Progenitor cell of endocrine pancreas (in vitro differentiated cells): ENCODE data around the gene LRMDA. TPM values are rescaled to one million over a fixed set of nuclear protein-coding genes. Genes with fewer than 3 reads are reported as not detected.

ENCODE experiments used
- DNase-seq: peaks from one replicate; pipeline ENCODE4 v3.0.0; 2021; ENCODE audit warnings: low spot score; ENCODE audit not compliant: unreplicated experiment
- H3K27ac Mint-ChIP-seq: 2 replicates; pipeline ENCODE4 v1.8.0; 2021; ENCODE audit warnings: mild to moderate bottlenecking, moderate library complexity, mixed read lengths
- H3K27me3 Mint-ChIP-seq: 2 replicates; pipeline ENCODE4 v1.8.0; 2021; ENCODE audit warnings: mixed read lengths
- H3K36me3 Mint-ChIP-seq: 2 replicates; pipeline ENCODE4 v1.8.0; 2022; ENCODE audit warnings: mixed read lengths; ENCODE audit not compliant: insufficient read depth
- H3K4me1 Mint-ChIP-seq: 2 replicates; pipeline ENCODE4 v1.8.0; 2021; ENCODE audit warnings: low read depth, mixed read lengths
- H3K4me3 Mint-ChIP-seq: 2 replicates; pipeline ENCODE4 v1.8.0; 2021; ENCODE audit warnings: low read depth, mild to moderate bottlenecking, moderate library complexity, mixed read lengths
- H3K9me3 Mint-ChIP-seq: 2 replicates; pipeline ENCODE4 v1.8.0; 2021; ENCODE audit warnings: low read depth, mixed read lengths
- total RNA-seq: library from RNA; stranded (reverse); gene quantifications from 2 replicates; pipeline ENCODE4 v1.2.1, GENCODE V29; 2021
- TF ChIP-seq, protein P1 (sequence below): fragments of 200-600 bp; sonication (generic); IDR thresholded peaks from one replicate; pipeline ENCODE4 v1.5.0; 2021; ENCODE audit warnings: antibody characterized with exemption, mild to moderate bottlenecking; ENCODE audit not compliant: unreplicated experiment

Gene LRMDA
- total RNA-seq, 1 donor from 2014 or later: 6.5 TPM

DNA sequence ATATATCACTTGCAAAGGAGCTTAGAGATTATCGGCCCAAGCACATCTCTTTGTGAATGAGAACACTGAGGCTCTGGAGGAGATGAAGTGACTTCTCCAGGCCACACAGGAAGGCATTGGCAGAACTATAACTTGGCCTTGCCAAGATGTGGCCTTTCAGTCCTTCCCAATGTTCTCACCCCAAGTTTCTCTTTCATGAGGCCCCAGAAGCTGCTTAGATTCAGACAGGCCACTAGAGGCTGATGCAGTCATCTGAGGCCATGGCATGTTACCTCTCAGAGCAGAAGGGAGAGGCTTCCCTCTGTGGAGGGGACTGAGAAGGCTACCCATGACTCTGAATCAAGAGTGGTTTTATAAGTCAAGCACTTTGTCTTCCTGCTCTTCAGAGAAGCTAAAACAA, 1003.7 kb downstream of the LRMDA start:
- H3K36me3 Mint-ChIP-seq: no peaks in the 10 kb centered on the region
- TF ChIP-seq, protein P1, sequence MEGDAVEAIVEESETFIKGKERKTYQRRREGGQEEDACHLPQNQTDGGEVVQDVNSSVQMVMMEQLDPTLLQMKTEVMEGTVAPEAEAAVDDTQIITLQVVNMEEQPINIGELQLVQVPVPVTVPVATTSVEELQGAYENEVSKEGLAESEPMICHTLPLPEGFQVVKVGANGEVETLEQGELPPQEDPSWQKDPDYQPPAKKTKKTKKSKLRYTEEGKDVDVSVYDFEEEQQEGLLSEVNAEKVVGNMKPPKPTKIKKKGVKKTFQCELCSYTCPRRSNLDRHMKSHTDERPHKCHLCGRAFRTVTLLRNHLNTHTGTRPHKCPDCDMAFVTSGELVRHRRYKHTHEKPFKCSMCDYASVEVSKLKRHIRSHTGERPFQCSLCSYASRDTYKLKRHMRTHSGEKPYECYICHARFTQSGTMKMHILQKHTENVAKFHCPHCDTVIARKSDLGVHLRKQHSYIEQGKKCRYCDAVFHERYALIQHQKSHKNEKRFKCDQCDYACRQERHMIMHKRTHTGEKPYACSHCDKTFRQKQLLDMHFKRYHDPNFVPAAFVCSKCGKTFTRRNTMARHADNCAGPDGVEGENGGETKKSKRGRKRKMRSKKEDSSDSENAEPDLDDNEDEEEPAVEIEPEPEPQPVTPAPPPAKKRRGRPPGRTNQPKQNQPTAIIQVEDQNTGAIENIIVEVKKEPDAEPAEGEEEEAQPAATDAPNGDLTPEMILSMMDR: no peak
- no peak for DNase-seq
- H3K4me3 Mint-ChIP-seq: no peak overlapping the region
- peaks cover 55% of the 10 kb centered on the region for H3K27me3 Mint-ChIP-seq
- no peaks in the 10 kb centered on the region for H3K9me3 Mint-ChIP-seq
- H3K4me1 Mint-ChIP-seq: peaks cover 24% of the 10 kb centered on the region
- H3K27ac Mint-ChIP-seq: no peak overlapping the region

DNA sequence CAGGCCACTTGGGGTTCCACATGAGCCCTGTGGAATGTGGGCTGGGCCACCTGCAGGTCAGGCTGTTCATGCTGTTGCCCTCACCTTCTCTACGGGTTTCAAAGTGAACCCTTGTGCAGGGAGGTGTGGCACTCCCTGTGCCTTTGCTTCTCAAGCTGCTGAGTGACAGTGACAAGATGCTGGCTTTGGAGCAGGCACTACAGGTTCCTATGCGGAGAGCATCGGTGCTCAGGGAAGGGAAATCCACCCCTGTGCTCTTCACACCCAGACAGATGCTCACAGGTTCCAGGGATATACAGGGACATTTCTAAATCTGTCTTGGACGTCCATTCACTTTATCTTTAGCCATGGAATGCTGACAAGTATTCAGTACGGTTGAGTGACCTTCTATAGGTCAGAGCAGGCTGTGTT, 1005.0 kb downstream of the LRMDA start:
- H3K27ac Mint-ChIP-seq: no peak overlapping the region
- TF ChIP-seq, protein P1: no peak
- H3K4me1 Mint-ChIP-seq: peaks cover 24% of the 10 kb centered on the region
- peaks cover 42% of the 10 kb centered on the region for H3K27me3 Mint-ChIP-seq
- no peak overlapping the region for H3K4me3 Mint-ChIP-seq
- no peaks in the 10 kb centered on the region for H3K9me3 Mint-ChIP-seq
- no peak for DNase-seq
- no peaks in the 10 kb centered on the region for H3K36me3 Mint-ChIP-seq

DNA sequence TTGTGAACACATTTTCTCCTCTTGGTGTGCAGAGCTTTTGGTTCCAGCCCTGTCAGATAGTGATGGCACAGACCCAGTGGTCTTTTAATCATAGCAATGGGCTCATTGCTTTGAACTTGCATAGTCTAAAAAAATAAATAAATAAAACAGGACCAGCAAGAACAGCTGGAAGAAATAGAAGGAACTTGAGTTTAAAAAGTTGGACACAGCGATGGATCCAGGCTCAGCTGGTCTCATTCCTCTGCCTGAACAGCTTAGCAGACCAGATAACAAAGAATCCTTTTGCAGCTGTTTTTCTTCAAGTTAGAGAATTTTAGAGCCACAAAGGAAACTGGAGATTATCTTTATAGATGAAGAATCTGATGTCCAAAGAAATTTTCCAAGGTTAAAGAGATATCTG, 1005.6 kb downstream of the LRMDA start:
- H3K4me3 Mint-ChIP-seq: no peak overlapping the region
- H3K4me1 Mint-ChIP-seq: peaks cover 23% of the 10 kb centered on the region
- no peak overlapping the region for H3K27ac Mint-ChIP-seq
- DNase-seq: no peak
- TF ChIP-seq, protein P1: no peak
- H3K27me3 Mint-ChIP-seq: peaks cover 37% of the 10 kb centered on the region
- H3K9me3 Mint-ChIP-seq: no peaks in the 10 kb centered on the region
- no peaks in the 10 kb centered on the region for H3K36me3 Mint-ChIP-seq

DNA sequence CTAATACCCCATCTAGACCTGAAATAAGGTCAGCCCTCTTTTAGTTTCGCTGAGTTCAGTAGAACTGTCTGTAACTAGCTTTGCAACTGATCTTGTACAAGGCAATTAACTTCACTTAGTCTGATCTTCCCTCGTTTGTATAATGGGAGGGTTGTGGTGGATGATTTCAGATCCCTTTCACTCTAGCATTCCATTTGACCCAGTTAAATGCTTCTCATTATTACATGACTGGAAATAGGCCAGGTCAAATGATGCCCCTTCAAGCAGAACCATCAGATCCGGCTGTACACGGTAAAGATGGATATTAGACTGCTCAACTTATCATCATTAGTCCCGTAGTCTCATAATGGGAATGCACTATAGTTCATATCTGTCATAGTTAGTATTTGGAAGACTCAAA, 1009.0 kb downstream of the LRMDA start:
- Mint-ChIP-seq H3K27ac (no peak overlapping the region), H3K4me3 (no peak overlapping the region), H3K27me3 (peaks cover 30% of the 10 kb centered on the region), H3K36me3 (no peaks in the 10 kb centered on the region), H3K4me1 (no peaks in the 10 kb centered on the region), H3K9me3 (no peaks in the 10 kb centered on the region)
- DNase-seq: no peak
- TF ChIP-seq, protein P1: no peak

DNA sequence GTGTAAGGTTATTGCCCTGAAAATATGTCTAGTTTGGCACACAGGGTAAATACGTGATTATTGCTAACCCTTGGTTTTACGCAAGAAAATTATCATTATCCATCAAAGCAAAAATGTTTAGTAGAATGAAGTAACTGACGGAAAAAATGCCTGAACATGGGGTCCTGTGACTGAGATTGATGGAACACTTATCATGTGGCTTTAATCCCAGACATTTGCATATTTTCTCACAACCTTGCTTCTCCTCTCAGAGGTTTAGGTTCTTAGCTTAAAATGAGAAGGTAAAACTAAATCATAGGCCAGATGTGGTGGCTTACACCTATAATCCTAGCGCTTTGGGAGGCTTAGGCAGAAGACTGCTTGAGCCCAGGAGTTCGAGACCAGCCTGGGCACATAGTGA, 1010.7 kb downstream of the LRMDA start:
- Mint-ChIP-seq H3K36me3 (no peaks in the 10 kb centered on the region), H3K27ac (no peak overlapping the region), H3K4me1 (no peaks in the 10 kb centered on the region), H3K9me3 (no peaks in the 10 kb centered on the region), H3K4me3 (no peak overlapping the region), H3K27me3 (peaks cover 17% of the 10 kb centered on the region)
- TF ChIP-seq, protein P1: no peak
- DNase-seq: no peak
